GM12865 (cell line): ENCODE data around the gene GABBR2.

Experiments
- DNase-seq: peaks from one replicate; pipeline ENCODE4 v3.0.0; 2010; ENCODE audit warnings: low read depth
- H3K4me3 ChIP-seq: 2 replicates; pipeline ENCODE4 v1.5.1; 2011; ENCODE audit warnings: mild to moderate bottlenecking, low read depth, low read length, control low read depth
- CTCF ChIP-seq: IDR thresholded peaks from 2 replicates; pipeline ENCODE4 v1.5.1; 2011; ENCODE audit warnings: low read length, control low read depth, low read depth, inconsistent platforms; ENCODE audit not compliant: insufficient read depth; ENCODE audit errors: missing control alignments

Gene GABBR2

DNA sequence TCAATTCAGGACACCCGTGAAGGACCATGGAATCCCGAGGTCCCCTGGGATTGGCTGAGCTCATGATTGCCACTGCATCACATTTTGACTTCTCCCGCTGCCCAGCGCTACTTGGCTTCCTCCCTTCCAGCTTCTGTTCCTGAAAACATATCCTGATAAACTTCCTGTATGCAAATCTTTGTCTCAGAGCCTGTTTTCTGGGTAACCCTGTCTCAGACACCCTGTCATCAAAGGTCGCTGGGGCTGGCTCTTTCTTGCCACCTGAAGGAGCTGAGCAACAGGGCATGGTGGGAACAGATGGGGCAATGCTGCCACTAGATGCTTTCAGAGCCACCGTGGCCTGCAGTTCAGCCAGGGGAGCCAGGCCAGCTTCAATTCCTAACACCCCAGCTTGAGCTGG lies 299.0 kb downstream of the GABBR2 start:
- no peak for TF ChIP-seq CTCF
- no peak for DNase-seq
- no peak overlapping the region for H3K4me3 ChIP-seq

GRCh38 chr9:98406469-98406868 lies 302.3 kb downstream of the GABBR2 start:
- no peak for DNase-seq
- no peak for TF ChIP-seq CTCF
- no peak overlapping the region for H3K4me3 ChIP-seq

DNA sequence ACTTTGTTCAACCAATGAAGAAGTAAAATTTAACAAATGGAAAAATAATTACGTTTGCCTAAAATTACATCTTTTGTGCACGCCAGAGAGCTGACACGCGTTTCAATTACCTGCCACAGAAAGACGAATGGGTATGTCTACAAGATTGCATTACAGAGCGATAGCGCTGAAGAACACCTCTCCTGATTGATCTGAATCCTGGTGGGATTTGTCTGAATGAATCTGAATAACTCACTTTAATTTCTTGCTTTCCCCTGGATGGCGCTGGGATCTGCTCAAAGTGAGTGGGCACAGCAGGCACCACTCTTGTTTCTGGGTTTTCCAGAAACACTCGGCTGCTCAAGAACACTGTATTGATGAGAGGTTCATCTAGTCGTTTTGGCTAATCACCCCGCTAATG lies 304.5 kb downstream of the GABBR2 start:
- DNase-seq: no peak
- H3K4me3 ChIP-seq: no peak overlapping the region
- no peak for TF ChIP-seq CTCF

GRCh38 chr9:98403715-98404114 lies 305.0 kb downstream of the GABBR2 start:
- no peak for DNase-seq
- no peak for TF ChIP-seq CTCF
- H3K4me3 ChIP-seq: no peak overlapping the region

GRCh38 chr9:98402019-98402840 lies 306.5 kb downstream of the GABBR2 start:
- TF ChIP-seq CTCF: no peak
- no peak for DNase-seq
- H3K4me3 ChIP-seq: no peak overlapping the region

DNA sequence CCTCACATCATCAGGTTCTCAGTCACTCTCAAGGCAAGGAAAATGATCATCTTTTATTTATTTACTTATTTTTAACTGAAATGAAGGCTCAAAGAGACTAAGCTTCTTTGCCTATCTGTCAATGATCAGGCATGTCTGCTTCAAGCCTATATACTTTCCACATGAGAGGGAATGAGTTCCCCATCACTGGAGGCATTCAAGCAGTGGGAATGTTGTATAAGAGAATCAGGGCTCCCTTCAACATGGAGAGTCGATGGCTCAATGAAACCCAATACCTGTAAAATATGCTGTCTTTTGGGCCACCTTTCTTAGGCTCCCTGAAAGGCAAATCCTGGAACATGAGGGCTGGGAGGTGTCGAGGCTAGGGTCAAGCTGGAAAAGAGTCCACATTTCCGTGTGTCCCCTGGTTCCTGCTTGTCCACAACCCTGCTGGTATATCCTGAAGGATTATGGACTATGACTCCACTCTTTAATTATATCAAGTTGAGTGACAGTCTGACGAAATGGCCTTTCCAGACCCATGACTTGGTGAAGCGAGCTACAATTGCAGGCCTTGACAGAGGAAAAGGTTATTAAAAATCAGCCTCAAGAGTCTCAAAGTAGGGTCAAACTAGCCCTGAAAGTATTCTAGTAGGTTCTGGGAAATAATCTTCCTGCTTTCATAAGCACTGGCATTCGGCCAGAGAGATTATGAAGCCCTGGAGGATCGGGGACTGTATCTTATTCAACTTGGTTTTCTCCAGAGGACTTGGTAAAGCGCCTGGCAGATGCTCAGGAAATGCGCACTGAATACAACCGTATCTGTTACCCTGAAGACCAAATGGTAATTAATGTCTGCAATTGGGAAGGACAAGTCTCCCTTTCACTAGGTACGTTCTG lies 307.4 kb downstream of the GABBR2 start:
- no peak for DNase-seq
- no peak for TF ChIP-seq CTCF
- no peak overlapping the region for H3K4me3 ChIP-seq
